K562 (cell line): ENCODE measurements around the gene CEP68. TPM values are rescaled to one million over a fixed set of nuclear protein-coding genes. Genes with fewer than 3 reads are reported as not detected.

Source experiments
- ATAC-seq: fragments of 200-7000 bp; cut with Tn5 transposase; 3 replicates; pipeline ENCODE4 v1.9.1; 2020; ENCODE audit warnings: moderate library complexity
- BruUV-seq: library from RNA; stranded (reverse); fragments of 400-500 nt; replicated peaks from 2 replicates; lab custom pipeline; 2021; lab: Mats Ljungman, UMichigan
- CTCF ChIA-PET: fragments of 300-600 bp; formaldehyde crosslinking; extraction: SDS; loops from one replicate; lab custom pipeline; 2021; ENCODE audit warnings: low intra/inter-chr PET ratio; lab: Yijun Ruan, JAX
- POLR2A ChIA-PET: fragments of 300-600, 350-650 bp; sonication (Branson Sonifier 250); formaldehyde crosslinking; extraction: SDS; loops from one replicate; lab custom pipeline; 2021; ENCODE audit warnings: antibody characterized with exemption, inconsistent platforms; lab: Yijun Ruan, JAX
- DNase-seq, 4 experiments: peaks; one replicate each; pipeline versions ENCODE4 v3.0.0 to v3.0.0-alpha.2; 2011 to 2018; ENCODE audit warnings: low spot score in 3 of 4, mixed read lengths in 3 of 4; ENCODE audit errors: extremely low read depth in 1 of 4
- FAIRE-seq: peaks from 2 replicates; lab custom pipeline; 2011; peaks lifted over from hg19 to GRCh38; lab: Jason Lieb, UNC
- H2AFZ ChIP-seq: 2 replicates; pipeline ENCODE4 v1.6.0; 2011; ENCODE audit warnings: low read depth, low read length, control low read depth, inconsistent platforms
- H3K27ac ChIP-seq: fragments of 200-600 bp; 3 replicates; pipeline ENCODE4 v1.8.0; 2011; ENCODE audit warnings: low read depth, mild to moderate bottlenecking, control low read depth, inconsistent platforms, low read length, moderate library complexity, mixed read lengths; ENCODE audit errors: extremely low read depth
- H3K27me3 ChIP-seq, 2 experiments: fragments of 300-600 bp in 1 of 2; 2 replicates in 1 of 2; 3 replicates in 1 of 2; pipeline versions ENCODE4 v1.6.0 to v1.8.0; 2011; ENCODE audit warnings: inconsistent platforms in 2 of 2, low read length in 2 of 2, mild to moderate bottlenecking in 1 of 2, mixed read lengths in 1 of 2, moderate library complexity in 1 of 2; ENCODE audit not compliant: control insufficient read depth in 2 of 2, insufficient read depth in 2 of 2
- H3K36me3 ChIP-seq: fragments of 300-600 bp; 3 replicates; pipeline ENCODE4 v1.8.0; 2011; ENCODE audit warnings: mild to moderate bottlenecking, low read length, inconsistent platforms; ENCODE audit not compliant: control insufficient read depth, insufficient read depth
- H3K4me1 ChIP-seq, 2 experiments: fragments of 200-600 bp in 1 of 2; replicated peaks in 1 of 2; 2 replicates in 1 of 2; 3 replicates in 1 of 2; pipeline versions ENCODE4 v1.5.1 to v1.8.0; 2011; ENCODE audit warnings: inconsistent platforms in 2 of 2, low read length in 2 of 2, mild to moderate bottlenecking in 1 of 2, mixed read lengths in 1 of 2, moderate library complexity in 1 of 2; ENCODE audit not compliant: control insufficient read depth in 2 of 2, insufficient read depth in 2 of 2
- H3K4me2 ChIP-seq: 2 replicates; pipeline ENCODE4 v1.6.1; 2011; ENCODE audit warnings: low read length, control low read depth, inconsistent platforms, mixed read lengths; ENCODE audit not compliant: insufficient read depth
- H3K4me3 ChIP-seq: fragments of 200-600 bp; sonication (generic), shearing (Covaris generic); 2 replicates; pipeline ENCODE4 v1.5.1; 2016; ENCODE audit warnings: control low read depth, inconsistent platforms
- H3K79me2 ChIP-seq: fragments of 200-600 bp; 3 replicates; pipeline ENCODE4 v1.8.0; 2011; ENCODE audit warnings: low read length, inconsistent platforms; ENCODE audit not compliant: control insufficient read depth, insufficient read depth
- H3K9ac ChIP-seq, 2 experiments: 2 replicates each; pipeline versions ENCODE4 v1.6.0 to v1.6.1; 2011; ENCODE audit warnings: low read depth in 2 of 2, low read length in 2 of 2, control low read depth in 1 of 2, inconsistent platforms in 1 of 2, mild to moderate bottlenecking in 1 of 2, mixed read lengths in 1 of 2; ENCODE audit not compliant: insufficient read depth in 1 of 2
- H3K9me1 ChIP-seq: one replicate; pipeline ENCODE4 v1.6.0; 2011; ENCODE audit warnings: inconsistent platforms, mild to moderate bottlenecking, low read length, moderate library complexity; ENCODE audit not compliant: control insufficient read depth, insufficient read depth
- H3K9me3 ChIP-seq: replicated peaks from 2 replicates; pipeline ENCODE4 v1.5.1; 2011; ENCODE audit warnings: low read depth, low read length, inconsistent platforms; ENCODE audit not compliant: control insufficient read depth, insufficient read depth
- H4K20me1 ChIP-seq: replicated peaks from 2 replicates; pipeline ENCODE4 v1.6.1; 2011; ENCODE audit warnings: low read length, inconsistent platforms, mixed read lengths; ENCODE audit not compliant: control insufficient read depth, insufficient read depth
- ATF7 ChIP-seq: fragments of 450-650 bp; IDR thresholded peaks from 2 replicates; pipeline ENCODE4 v1.7.1; 2014; ENCODE audit warnings: mild to moderate bottlenecking, moderate library complexity
- BRCA1 ChIP-seq, 2 experiments: fragments of 450-650 bp in 1 of 2; sonication (generic) in 1 of 2; formaldehyde crosslinking in 1 of 2; IDR thresholded peaks; 2 replicates each; pipeline versions ENCODE4 v1.5.0 to v1.6.1; 2017 to 2020; ENCODE audit warnings: mild to moderate bottlenecking in 1 of 2, missing genetic modification reagents in 1 of 2
- CBX8 ChIP-seq: fragments of 200-600 bp; sonication (generic); IDR thresholded peaks from 2 replicates; pipeline ENCODE4 v1.6.1; 2012; ENCODE audit warnings: borderline replicate concordance, mixed run types, low read depth, mild to moderate bottlenecking, moderate library complexity, mixed read lengths, low read length, control low read depth, inconsistent platforms; ENCODE audit not compliant: poor library complexity, severe bottlenecking; ENCODE audit errors: extremely low read depth
- COPS2 ChIP-seq: fragments of 450-650 bp; conservative IDR thresholded peaks from 2 replicates; pipeline ENCODE4 v1.6.1; 2016; ENCODE audit warnings: mild to moderate bottlenecking, moderate library complexity
- CREB5 ChIP-seq: fragments of 250-450 bp; sonication (Bioruptor Pico); IDR thresholded peaks from 2 replicates; pipeline ENCODE4 v1.5.0; 2020; ENCODE audit warnings: mild to moderate bottlenecking
- ESRRB ChIP-seq: fragments of 250-450 bp; sonication (Bioruptor Pico); IDR thresholded peaks from 2 replicates; pipeline ENCODE4 v1.5.0; 2020; ENCODE audit warnings: mild to moderate bottlenecking, moderate library complexity, borderline replicate concordance
- HDGF ChIP-seq: fragments of 450-650 bp; IDR thresholded peaks from 2 replicates; pipeline ENCODE4 v1.6.1; 2016
- HLTF ChIP-seq: fragments of 450-650 bp; IDR thresholded peaks from 2 replicates; pipeline ENCODE4 v1.6.1; 2016
- KAT7 ChIP-seq: sonication (generic); formaldehyde crosslinking; IDR thresholded peaks from 2 replicates; pipeline ENCODE4 v1.8.0; 2022; ENCODE audit warnings: missing genetic modification reagents, mild to moderate bottlenecking, borderline replicate concordance
- NR2F6 ChIP-seq: fragments of 450-650 bp; formaldehyde crosslinking; IDR thresholded peaks from 2 replicates; pipeline ENCODE4 v1.4.0; 2020; ENCODE audit warnings: mild to moderate bottlenecking
- TSC22D4 ChIP-seq: fragments of 450-650 bp; IDR thresholded peaks from 2 replicates; pipeline ENCODE4 v1.6.1; 2016; ENCODE audit warnings: missing genetic modification characterization, missing biosample characterization, control low read depth
- ZBTB34 ChIP-seq: fragments of 250-450 bp; sonication (Bioruptor Pico); IDR thresholded peaks from 2 replicates; pipeline ENCODE4 v1.8.0; 2021; ENCODE audit warnings: mild to moderate bottlenecking, moderate library complexity
- ZNF174 ChIP-seq: fragments of 250-450 bp; sonication (Bioruptor Pico); IDR thresholded peaks from 2 replicates; pipeline ENCODE4 v1.4.0; 2020; ENCODE audit warnings: mild to moderate bottlenecking
- ZNF408 ChIP-seq: fragments of 250-450 bp; sonication (Bioruptor Pico); IDR thresholded peaks from 2 replicates; pipeline ENCODE4 v1.4.0; 2020; ENCODE audit warnings: low read depth, mild to moderate bottlenecking, moderate library complexity
- ZNF592 ChIP-seq: fragments of 450-650 bp; IDR thresholded peaks from 2 replicates; pipeline ENCODE4 v1.6.1; 2017; ENCODE audit warnings: antibody characterized with exemption, mild to moderate bottlenecking
- ZNF696 ChIP-seq: fragments of 250-450 bp; sonication (Bioruptor Pico); conservative IDR thresholded peaks from 2 replicates; pipeline ENCODE4 v1.4.0; 2020; ENCODE audit warnings: mild to moderate bottlenecking, moderate library complexity
- ZNF778 ChIP-seq: fragments of 450-650 bp; formaldehyde crosslinking; IDR thresholded peaks from 2 replicates; pipeline ENCODE4 v1.4.0; 2020; ENCODE audit warnings: mild to moderate bottlenecking, moderate library complexity
- WGBS: fragments of 100-300 bp; shearing (Covaris generic); methylation state at CpG from one replicate; pipeline ENCODE4 v1.1.6; 2016; ENCODE audit warnings: low coverage, mixed read lengths; ENCODE audit not compliant: insufficient coverage; ENCODE audit errors: missing lambda C conversion rate; 5-methylcytosine and 5-hydroxymethylcytosine counted together
- in situ Hi-C: fragments of 300-500 bp; cut with MboI; formaldehyde crosslinking; loops from 4 replicates; pipeline ENCODE4 v1.15.0; 2018; ENCODE audit warnings: inconsistent platforms, mixed read lengths
- intact Hi-C: fragments of 100-400 bp; cut with micrococcal nuclease; formaldehyde crosslinking; loops from 2 replicates; pipeline ENCODE4 v1.14.2; 2022
- polyA plus RNA-seq, 8 experiments: library from polyadenylated mRNA; depleted of rRNA in 4 of 8; stranded (reverse) in 5 of 8; unstranded in 3 of 8; fragments of >200 nt; fragmentation: Nextera tagmentation in 2 of 8; fragmentation: Illumina TruSeq in 1 of 8; extraction: Ambion mirVana in 2 of 8; extraction: Trizol in 1 of 8; gene quantifications; 2 replicates each; pipeline versions ENCODE4 v1.2.1 to v1.2.3, GENCODE V29; 2011 to 2014; ENCODE audit warnings: inconsistent platforms in 1 of 8, missing spikeins in 1 of 8
- total RNA-seq, 7 experiments: library from RNA; depleted of rRNA in 6 of 7; stranded (reverse); fragments of >200 nt in 6 of 7; fragmentation: Illumina TruSeq in 2 of 7; extraction: Trizol in 2 of 7; gene quantifications; 2 replicates each; pipeline versions ENCODE4 v1.2.1 to v1.2.3, GENCODE V29; 2011 to 2021; ENCODE audit warnings: low replicate concordance in 1 of 7

Gene CEP68
- total and polyA plus RNA-seq, 9 of the 15 experiments (the other 6 are each of a cell fraction or from before 2014, with no cell fraction given), result 1.4 to 8.5 (median 5.2) TPM

GRCh38 chr2:65070856-65071255 is 14.6 kb downstream of the CEP68 start:
- peaks cover 61% of the 10 kb centered on the region for H3K36me3 ChIP-seq
- no peak overlapping the region for H2AFZ ChIP-seq
- POLR2A ChIA-PET, result interaction anchor here (0.6 to 1.9 kb wide), 4 partner anchors 8 to 156 kb away, joined by 3 to 7 read pairs (median 4); partner anchors contain the start of gene ACTR2
- DNase-seq, result no peak
- intact Hi-C loops, result no loop called here
- no peak overlapping the region for H3K4me3 ChIP-seq
- CTCF ChIA-PET, result no interaction called here
- BruUV-seq, result no TSS peak
- no peak overlapping the region for H3K27ac ChIP-seq
- in situ Hi-C loops, result loop anchor here (5.0 kb wide), 1 partner anchor 116 kb away; no protein-coding TSS in a partner anchor
- H3K9ac ChIP-seq, result no peak overlapping the region
- H3K4me2 ChIP-seq, result no peak overlapping the region
- H3K9me1 ChIP-seq, result no peaks in the 10 kb centered on the region
- no peaks in the 10 kb centered on the region for H3K27me3 ChIP-seq
- H3K4me1 ChIP-seq, result peaks cover 7 to 12% of the 10 kb centered on the region in 2 experiments; a peak in 4 of 5 replicates
- 0 out of 2 replicates have a peak, but pooled peaks cover 4% of the 10 kb centered on the region for H4K20me1 ChIP-seq
- 69% methylated on average over 6 of the region's 6 CpGs for WGBS
- H3K79me2 ChIP-seq, result peaks cover 8% of the 10 kb centered on the region; the same call in 2 of the 3 replicates
- FAIRE-seq, result no peak
- no peaks in the 10 kb centered on the region for H3K9me3 ChIP-seq
- no peak for ATAC-seq
- TF ChIP-seq HLTF, result no peak
- TF ChIP-seq CBX8, result no peak
- TF ChIP-seq ZNF778 (CRISPR knock-in tag), result no peak
- TF ChIP-seq ZBTB34 (CRISPR knock-in tag), result no peak
- TF ChIP-seq HDGF, result no peak
- no peak for TF ChIP-seq KAT7 (CRISPR knock-in tag)
- TF ChIP-seq ATF7, result no peak
- TF ChIP-seq BRCA1 (IDR thresholded peaks at IDR 0.05), result no peak
- no peak for TF ChIP-seq BRCA1 (CRISPR knock-in tag; IDR thresholded peaks at IDR 0.05)
- TF ChIP-seq ZNF592, result no peak
- TF ChIP-seq NR2F6 (CRISPR knock-in tag), result no peak
- no peak for TF ChIP-seq COPS2
- no peak for TF ChIP-seq ZNF696 (CRISPR knock-in tag)
- TF ChIP-seq ZNF174 (CRISPR knock-in tag), result no peak
- TF ChIP-seq ZNF408 (CRISPR knock-in tag), result no peak
- TF ChIP-seq TSC22D4, result no peak
- no peak for TF ChIP-seq CREB5
- no peak for TF ChIP-seq ESRRB
